Astrocyte of the cerebellum (primary cell): ENCODE measurements around the gene EFEMP2.

Experiments
- DNase-seq: peaks from one replicate; pipeline ENCODE4 v3.0.0-alpha.2; 2011; ENCODE audit warnings: low read depth
- H3K4me3 ChIP-seq: 2 replicates; pipeline ENCODE4 v1.5.1; 2011; ENCODE audit warnings: mild to moderate bottlenecking, low read depth, low read length, moderate library complexity
- CTCF ChIP-seq: IDR thresholded peaks from 2 replicates; pipeline ENCODE4 v1.5.1; 2012; ENCODE audit warnings: low read length, low read depth, moderate library complexity, mild to moderate bottlenecking; ENCODE audit errors: missing control alignments
- in situ Hi-C: cut with HindIII; loops from 2 replicates; pipeline ENCODE4 v1.10.0; 2017; ENCODE audit warnings: low sequenced_read_pairs

EFEMP2 gene

DNA sequence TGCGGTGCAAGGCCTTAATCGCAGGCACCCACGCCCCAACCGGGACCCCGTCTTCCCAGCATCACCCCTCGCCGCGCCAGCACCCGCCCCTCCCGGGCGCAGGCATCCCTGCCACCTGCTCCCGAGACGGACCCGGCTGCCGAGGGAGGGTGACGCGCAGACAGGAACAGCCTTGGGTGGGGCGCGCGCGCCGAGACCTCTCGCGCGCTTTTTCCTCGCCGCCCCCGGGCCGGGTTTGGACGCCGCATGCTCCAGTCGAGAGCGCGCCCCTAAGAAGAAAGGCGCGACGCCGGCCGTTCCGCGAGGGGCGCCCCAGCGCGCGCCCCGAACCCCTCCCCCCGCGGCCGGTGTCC, 15.1 kb downstream of the EFEMP2 start:
- peak overlapping the region; percentile 96 for H3K4me3 ChIP-seq
- no peak for TF ChIP-seq CTCF
- DNase-seq = no peak
- in situ Hi-C loops = no loop called here

- no peak for DNase-seq
- peak overlapping the region; percentile 96 for H3K4me3 ChIP-seq
- no peak for TF ChIP-seq CTCF
- in situ Hi-C loops = no loop called here
These were observed 15.7 kb downstream of the EFEMP2 start for GRCh38 chr11:65856689-65857499.

DNA sequence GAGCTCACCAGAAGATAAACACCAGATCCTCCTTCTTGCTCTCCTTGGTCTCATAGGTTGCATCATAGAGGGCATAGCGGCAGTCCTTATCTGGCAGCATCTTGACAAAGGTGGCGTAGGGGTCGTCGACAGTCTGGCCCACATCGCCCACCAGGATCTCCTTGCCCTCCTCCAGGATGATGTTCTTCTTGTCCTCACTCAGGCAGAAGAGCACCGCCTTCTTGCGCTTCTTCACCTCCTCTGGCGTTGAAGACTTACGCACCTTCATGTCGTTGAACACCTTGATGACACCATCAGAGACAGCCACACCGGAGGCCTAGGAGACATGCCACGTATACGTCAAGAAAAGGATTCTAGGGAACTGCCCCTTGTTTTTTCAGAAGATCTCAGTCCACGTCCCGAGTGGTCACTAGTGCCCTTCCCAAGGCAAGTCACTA, 16.7 kb downstream of the EFEMP2 start:
- H3K4me3 ChIP-seq = peak overlapping the region; percentile 96
- no peak for DNase-seq
- in situ Hi-C loops = no loop called here
- TF ChIP-seq CTCF = no peak

- in situ Hi-C loops = no loop called here
- no peak for DNase-seq
- H3K4me3 ChIP-seq = no peak overlapping the region
- no peak for TF ChIP-seq CTCF
These were observed 17.5 kb downstream of the EFEMP2 start for GRCh38 chr11:65854852-65855837.

DNA sequence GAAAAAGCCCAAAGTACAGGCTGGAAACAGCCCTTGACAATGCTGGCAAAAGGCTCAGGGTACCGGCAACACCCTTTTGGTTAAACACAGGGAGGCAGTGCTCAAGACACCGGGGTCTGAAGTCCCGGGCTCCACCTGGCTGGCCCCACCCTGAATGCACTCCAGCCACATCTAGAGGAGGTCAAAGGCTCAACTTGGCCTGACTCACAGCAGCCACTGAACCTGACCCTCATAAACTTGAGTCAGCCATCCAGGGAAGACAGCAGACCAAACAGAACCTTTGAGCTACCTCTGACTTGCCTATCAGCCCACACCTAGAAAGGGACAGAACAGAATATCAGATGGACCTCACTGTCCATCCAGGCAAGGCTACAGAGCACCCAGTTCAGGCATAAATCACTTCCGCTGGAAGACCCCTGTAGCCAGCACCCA, 18.4 kb downstream of the EFEMP2 start:
- TF ChIP-seq CTCF = no peak
- DNase-seq = no peak
- H3K4me3 ChIP-seq = no peak overlapping the region
- in situ Hi-C loops = no loop called here

- no peak for TF ChIP-seq CTCF
- no peak for DNase-seq
- in situ Hi-C loops = no loop called here
- H3K4me3 ChIP-seq = no peak overlapping the region
These were observed 19.2 kb downstream of the EFEMP2 start for GRCh38 chr11:65853246-65853979.
